GM12872 (cell line): ENCODE measurements around the gene PDZD8.

ENCODE experiments used
- CTCF ChIP-seq: IDR thresholded peaks from 3 replicates; pipeline ENCODE4 v1.5.1; 2011; ENCODE audit warnings: low read depth, mild to moderate bottlenecking, low read length, moderate library complexity; ENCODE audit not compliant: insufficient read depth

The PDZD8 gene

GRCh38 chr10:117345143-117345542, 30.1 kb downstream of the PDZD8 start:
- no peak for TF ChIP-seq CTCF

GRCh38 chr10:117342641-117343040, 32.6 kb downstream of the PDZD8 start:
- no peak for TF ChIP-seq CTCF

- TF ChIP-seq CTCF: no peak
These were observed 34.2 kb downstream of the PDZD8 start for GRCh38 chr10:117341061-117341460.

- no peak for TF ChIP-seq CTCF
These were observed 35.3 kb downstream of the PDZD8 start for GRCh38 chr10:117339979-117340378.

GRCh38 chr10:117339578-117339977, 35.7 kb downstream of the PDZD8 start:
- TF ChIP-seq CTCF: no peak

- TF ChIP-seq CTCF: no peak
These were observed 40.3 kb downstream of the PDZD8 start for GRCh38 chr10:117334926-117335325.

GRCh38 chr10:117334066-117334465, 41.2 kb downstream of the PDZD8 start:
- TF ChIP-seq CTCF: no peak

GRCh38 chr10:117327262-117327661, 48.0 kb downstream of the PDZD8 start:
- TF ChIP-seq CTCF: no peak
